Lower leg skin (tissue), 3 donors: ENCODE measurements around the gene SLC9A9.

Experiments
- CTCF ChIP-seq, 3 donors: fragments of 450-650 bp; IDR thresholded peaks; one replicate each; pipeline ENCODE4 v1.5.1; 2016; ENCODE audit warnings: antibody characterized with exemption in 3 of 3, mild to moderate bottlenecking in 3 of 3, moderate library complexity in 2 of 3
- POLR2A ChIP-seq, 2 donors: fragments of 450-650 bp; IDR thresholded peaks; one replicate each; pipeline ENCODE4 v1.6.1; 2016 to 2017; ENCODE audit warnings: antibody characterized with exemption in 2 of 2, mild to moderate bottlenecking in 1 of 2, moderate library complexity in 1 of 2

- TF ChIP-seq CTCF (IDR thresholded peaks at IDR 0.05) (no peak), POLR2A (IDR thresholded peaks at IDR 0.05) (no peak)
Observed at GRCh38 chr3:143301031-143301901, 547.0 kb downstream of the SLC9A9 start.
